ENCODE measurements around the gene TSC1. TPM values are rescaled to one million over a fixed set of nuclear protein-coding genes. Genes with fewer than 3 reads are reported as not detected.
A peak's percentile ranks its signal among the peaks of the same experiment; 100 is the strongest.

TSC1 gene
- total and polyA plus RNA-seq, 9 donors, result 18.9 to 49.1 (median 40.5) TPM

- intact Hi-C loops (cut with DNase I), result no loop called here
- no peaks in the 10 kb centered on the region for H3K36me3 ChIP-seq
- no peaks in the 10 kb centered on the region for H3K4me1 ChIP-seq (ENCODE audit: insufficient read depth)
- TF ChIP-seq EP300 (IDR thresholded peaks at IDR 0.05) (no peak), CTCF (IDR thresholded peaks at IDR 0.05) (no peak), POLR2A (IDR thresholded peaks at IDR 0.05) (no peak)
- no peaks in the 10 kb centered on the region for H3K9me3 ChIP-seq
- DNase-seq, result no peak
- WGBS, 3 donors, result 83 to 90% (median 86%) methylated on average over 5 of the region's 5 CpGs
- no peak overlapping the region for H3K4me3 ChIP-seq
- H3K27me3 ChIP-seq, result no peaks in the 10 kb centered on the region
- no peak overlapping the region for H3K27ac ChIP-seq
These were observed 88.5 kb downstream of the TSC1 start for GRCh38 chr9:132855904-132856303.

GRCh38 chr9:132854832-132855231, 89.6 kb downstream of the TSC1 start:
- DNase-seq, result no peak
- WGBS, 3 donors, result 89 to 90% (median 89%) methylated on average over 10 of the region's 10 CpGs
- no peaks in the 10 kb centered on the region for H3K36me3 ChIP-seq
- TF ChIP-seq EP300 (IDR thresholded peaks at IDR 0.05), result no peak
- no peak for TF ChIP-seq CTCF (IDR thresholded peaks at IDR 0.05)
- no peak for TF ChIP-seq POLR2A (IDR thresholded peaks at IDR 0.05)
- no peak overlapping the region for H3K4me3 ChIP-seq
- no peaks in the 10 kb centered on the region for H3K9me3 ChIP-seq
- H3K27ac ChIP-seq, result no peak overlapping the region
- intact Hi-C loops (cut with DNase I), result no loop called here
- no peaks in the 10 kb centered on the region for H3K4me1 ChIP-seq (ENCODE audit: insufficient read depth)
- H3K27me3 ChIP-seq, result no peaks in the 10 kb centered on the region

GRCh38 chr9:132853482-132853881, 90.9 kb downstream of the TSC1 start:
- Histone ChIP-seq H3K4me3 (no peak overlapping the region), H3K4me1 (ENCODE audit: insufficient read depth) (no peaks in the 10 kb centered on the region), H3K27ac (no peak overlapping the region), H3K27me3 (no peaks in the 10 kb centered on the region), H3K9me3 (no peaks in the 10 kb centered on the region), H3K36me3 (no peaks in the 10 kb centered on the region)
- 84 to 92% (median 86%) methylated on average over 4 of the region's 4 CpGs for WGBS, 3 donors
- TF ChIP-seq EP300 (IDR thresholded peaks at IDR 0.05) (no peak), CTCF (IDR thresholded peaks at IDR 0.05) (no peak), POLR2A (IDR thresholded peaks at IDR 0.05) (no peak)
- no peak for DNase-seq
- intact Hi-C loops (cut with DNase I), result no loop called here

- WGBS, 3 donors, result 42 to 52% (median 45%) methylated on average over 12 of the region's 12 CpGs
- no peaks in the 10 kb centered on the region for H3K27me3 ChIP-seq
- peak in 1 of 5 donors; percentile 54 for DNase-seq
These were observed 95.2 kb downstream of the TSC1 start for GRCh38 chr9:132849185-132849706.

More at GRCh38 chr9:132849185-132849706, 95.2 kb downstream of the TSC1 start:
- TF ChIP-seq CTCF (IDR thresholded peaks at IDR 0.05) (no peak), EP300 (IDR thresholded peaks at IDR 0.05) (no peak), POLR2A (IDR thresholded peaks at IDR 0.05) (no peak)
- intact Hi-C loops (cut with DNase I), result no loop called here
- Histone ChIP-seq H3K4me3 (no peak overlapping the region), H3K4me1 (ENCODE audit: insufficient read depth) (no peaks in the 10 kb centered on the region), H3K27ac (no peak overlapping the region), H3K9me3 (no peaks in the 10 kb centered on the region), H3K36me3 (no peaks in the 10 kb centered on the region)
